ENCODE data around the gene EML2.
A peak's percentile ranks its signal among the peaks of the same experiment; 100 is the strongest.

EML2 gene

GRCh38 chr19:45564131-45564780 lies 74.9 kb downstream of the EML2 start:
- TF ChIP-seq CTCF (conservative IDR thresholded peaks at IDR 0.05), result no peak
- peak overlapping the region; percentile 57; the same call in 1 of the 2 replicates for H3K27ac ChIP-seq

GRCh38 chr19:45560686-45561085 lies 78.5 kb downstream of the EML2 start:
- no peak for TF ChIP-seq CTCF (conservative IDR thresholded peaks at IDR 0.05)
- peak overlapping the region; percentile 57 for H3K27ac ChIP-seq

- H3K27ac ChIP-seq, result peak overlapping the region; percentile 57; the same call in 1 of the 2 replicates
- TF ChIP-seq CTCF (conservative IDR thresholded peaks at IDR 0.05), result no peak
Observed at GRCh38 chr19:45560038-45560437, 79.2 kb downstream of the EML2 start.
